ENCODE measurements around the gene GAS2L1.

The GAS2L1 gene

GRCh38 chr22:29344137-29344536 lies 37.7 kb downstream of the GAS2L1 start (continued):
- 0 out of 2 replicates have a peak, but pooled peaks have one; percentile 20 for TF ChIP-seq KLF17 (tag by site-specific recombination; IDR thresholded peaks at IDR 0.05)
- TF ChIP-seq PRDM2 (tag by site-specific recombination; IDR thresholded peaks at IDR 0.05; ENCODE audit: borderline replicate concordance) = no peak
- peak; percentile 99 for TF ChIP-seq ZNF362 (tag by site-specific recombination; IDR thresholded peaks at IDR 0.05)
- TF ChIP-seq ZXDB (tag by site-specific recombination; IDR thresholded peaks at IDR 0.05) = 0 out of 2 replicates have a peak, but pooled peaks have one; percentile 30
- TF ChIP-seq ZSCAN23 (tag by site-specific recombination; IDR thresholded peaks at IDR 0.05) = 0 out of 2 replicates have a peak, but pooled peaks have one; percentile 24
- peak; percentile 11 for TF ChIP-seq ZNF18 (tag by site-specific recombination; IDR thresholded peaks at IDR 0.05)
- peak; percentile 86 for TF ChIP-seq HIC1 (tag by site-specific recombination; IDR thresholded peaks at IDR 0.05)
- peak; percentile 86 for TF ChIP-seq ZNF600 (tag by site-specific recombination; IDR thresholded peaks at IDR 0.05)
- TF ChIP-seq ZNF548 (tag by site-specific recombination; IDR thresholded peaks at IDR 0.05) = no peak
- peak; percentile 28; the same call in 1 of the 2 replicates for TF ChIP-seq ZNF394 (tag by site-specific recombination; IDR thresholded peaks at IDR 0.05; ENCODE audit: borderline replicate concordance)
- TF ChIP-seq ZNF529 (tag by site-specific recombination; IDR thresholded peaks at IDR 0.05; ENCODE audit: insufficient replicate concordance) = no peak
- TF ChIP-seq OSR2 (tag by site-specific recombination; IDR thresholded peaks at IDR 0.05) = peak; percentile 5; the same call in 1 of the 2 replicates
- TF ChIP-seq SP7 (tag by site-specific recombination; IDR thresholded peaks at IDR 0.05) = peak; percentile 92
- 0 out of 2 replicates have a peak, but pooled peaks have one; percentile 3 for TF ChIP-seq ZSCAN16 (tag by site-specific recombination; IDR thresholded peaks at IDR 0.05)
- TF ChIP-seq ZBTB17 (tag by site-specific recombination; IDR thresholded peaks at IDR 0.05) = peak; percentile 72
- peak; percentile 8; the same call in 1 of the 2 replicates for TF ChIP-seq ZBTB8A (tag by site-specific recombination; IDR thresholded peaks at IDR 0.05)
- peak; percentile 96 for TF ChIP-seq ZBTB48 (tag by site-specific recombination; IDR thresholded peaks at IDR 0.05)
- TF ChIP-seq KLF8 (tag by site-specific recombination; IDR thresholded peaks at IDR 0.05) = 0 out of 2 replicates have a peak, but pooled peaks have one; percentile 20
- TF ChIP-seq ZEB2 (tag by site-specific recombination; IDR thresholded peaks at IDR 0.05) = peak; percentile 60
- TF ChIP-seq ZNF692 (tag by site-specific recombination; IDR thresholded peaks at IDR 0.05) = 0 out of 2 replicates have a peak, but pooled peaks have one; percentile 44
- peak; percentile 45; the same call in 1 of the 2 replicates for TF ChIP-seq ZFP69B (tag by site-specific recombination; IDR thresholded peaks at IDR 0.05)
- TF ChIP-seq ZBTB21 (tag by site-specific recombination; IDR thresholded peaks at IDR 0.05) = 0 out of 2 replicates have a peak, but pooled peaks have one; percentile 20
- TF ChIP-seq ZBTB1 (tag by site-specific recombination; IDR thresholded peaks at IDR 0.05) = no peak
- TF ChIP-seq ZIC2 (tag by site-specific recombination; IDR thresholded peaks at IDR 0.05) = peak; percentile 78

Data from HEK293 (cell line).